ENCODE data around the gene MPRIP. TPM values are rescaled to one million over a fixed set of nuclear protein-coding genes. Genes with fewer than 3 reads are reported as not detected.
A peak's percentile ranks its signal among the peaks of the same experiment; 100 is the strongest.

MPRIP gene
- total RNA-seq, 6 experiments from 2014 or later = 39.0 to 97.6 (median 76.7) TPM

- Histone ChIP-seq H3K4me3 (no peak overlapping the region), H3K4me1 (peaks cover 0 to 37% (median 16%) of the 10 kb centered on the region in 4 donors), H3K36me3 (no peaks in the 10 kb centered on the region), H3K27me3 (no peaks in the 10 kb centered on the region), H3K27ac (no peak overlapping the region), H3K9me3 (no peaks in the 10 kb centered on the region)
- WGBS (ENCODE audit: insufficient coverage, low coverage, low lambda C conversion rate, missing lambda C conversion rate) = 39% methylated on average over 4 of the region's 4 CpGs
- TF ChIP-seq POLR2A (IDR thresholded peaks at IDR 0.05) (no peak), CTCF (IDR thresholded peaks at IDR 0.05) (no peak)
- ATAC-seq (no peak), DNase-seq (no peak)
- intact Hi-C loops (cut with DNase I) = no loop called here
Measured at GRCh38 chr17:17115620-17116019, 73.4 kb downstream of the MPRIP start.

GRCh38 chr17:17116406-17116805 lies 74.1 kb downstream of the MPRIP start:
- no peak for DNase-seq
- Histone ChIP-seq H3K4me3 (no peak overlapping the region), H3K27ac (no peak overlapping the region), H3K9me3 (no peaks in the 10 kb centered on the region), H3K27me3 (no peaks in the 10 kb centered on the region), H3K36me3 (no peaks in the 10 kb centered on the region), H3K4me1 (peaks cover 0 to 44% (median 16%) of the 10 kb centered on the region in 4 donors)
- no peak for ATAC-seq
- WGBS (ENCODE audit: insufficient coverage, low coverage, low lambda C conversion rate, missing lambda C conversion rate) = no CpG with 5 or more reads among the region's 4 CpGs
- no peak for TF ChIP-seq CTCF (IDR thresholded peaks at IDR 0.05)
- TF ChIP-seq POLR2A (IDR thresholded peaks at IDR 0.05) = no peak
- intact Hi-C loops (cut with DNase I) = no loop called here

GRCh38 chr17:17117923-17118322 lies 75.7 kb downstream of the MPRIP start:
- ATAC-seq (no peak), DNase-seq (no peak)
- Histone ChIP-seq H3K36me3 (no peaks in the 10 kb centered on the region), H3K27me3 (no peaks in the 10 kb centered on the region), H3K9me3 (no peaks in the 10 kb centered on the region), H3K4me3 (no peak overlapping the region), H3K27ac (peak overlapping the region in 2 of 3 donors; percentile 11 to 62), H3K4me1 (peaks cover 0 to 44% (median 16%) of the 10 kb centered on the region in 4 donors)
- TF ChIP-seq CTCF (IDR thresholded peaks at IDR 0.05) = no peak
- no peak for TF ChIP-seq POLR2A (IDR thresholded peaks at IDR 0.05)
- whole genome bisulfite sequencing (ENCODE audit: insufficient coverage, low coverage, low lambda C conversion rate, missing lambda C conversion rate) = 67% methylated on average over 1 of the region's 3 CpGs
- intact Hi-C loops (cut with DNase I) = no loop called here

- intact Hi-C loops (cut with DNase I) = no loop called here
Measured at GRCh38 chr17:17118399-17118798, 76.1 kb downstream of the MPRIP start.

More at GRCh38 chr17:17118399-17118798, 76.1 kb downstream of the MPRIP start:
- peak overlapping the region; percentile 46 to 62 (median 49) for H3K27ac ChIP-seq
- H3K27me3 ChIP-seq = no peaks in the 10 kb centered on the region
- no peaks in the 10 kb centered on the region for H3K36me3 ChIP-seq
- WGBS (ENCODE audit: insufficient coverage, low coverage, low lambda C conversion rate, missing lambda C conversion rate) = no CpG with 5 or more reads among the region's 4 CpGs
- TF ChIP-seq POLR2A (IDR thresholded peaks at IDR 0.05) (no peak), CTCF (IDR thresholded peaks at IDR 0.05) (no peak)
- peak in 1 of 3 donors; percentile 53 for DNase-seq
- H3K4me3 ChIP-seq = no peak overlapping the region
- H3K4me1 ChIP-seq = peaks cover 0 to 44% (median 16%) of the 10 kb centered on the region in 4 donors
- no peaks in the 10 kb centered on the region for H3K9me3 ChIP-seq
- peak; percentile 70 to 75 (median 74) for ATAC-seq
